ENCODE data around the gene WDR62.
"Not testable (repeated sequence)": the region's sequence is repeated elsewhere in the genome, so short reads cannot be mapped to it uniquely, and the experiment has no call there.

WDR62 gene

GRCh38 chr19:36115453-36116343 lies 61.0 kb downstream of the WDR62 start, which contains the start of gene TBCB:
TSS of gene TBCB (plus strand) at chr19:36115468. CDS start at chr19:36115561, 93 bp downstream.
- Histone ChIP-seq H3K27me3 (ENCODE audit: insufficient read depth, low read length) (no peaks in the 10 kb centered on the region), H3K4me1 (ENCODE audit: insufficient read depth, low read length) (peaks cover 14% of the 10 kb centered on the region; the same call in 1 of the 2 replicates), H3K4me3 (ENCODE audit: low read length) (peak within 1 kb of the TSS; percentile 94), H3K9ac (ENCODE audit: low read depth, low read length) (peak within 1 kb of the TSS; percentile 87), H3K36me3 (ENCODE audit: insufficient read depth, low read depth, low read length) (peaks cover 52% of the 10 kb centered on the region), H3K9me3 (ENCODE audit: insufficient read depth, low read depth, low read length) (no peaks in the 10 kb centered on the region), H3K27ac (ENCODE audit: low read length) (peak within 1 kb of the TSS; percentile 28)

GRCh38 chr19:36116344-36116637 lies 61.6 kb downstream of the WDR62 start:
- H3K4me3 ChIP-seq (ENCODE audit: low read length): peak overlapping the region; percentile 94
- H3K9ac ChIP-seq (ENCODE audit: low read depth, low read length): peak overlapping the region; percentile 79; the same call in 1 of the 2 replicates
- no peaks in the 10 kb centered on the region for H3K27me3 ChIP-seq (ENCODE audit: insufficient read depth, low read length)
- peaks cover 53% of the 10 kb centered on the region for H3K36me3 ChIP-seq (ENCODE audit: insufficient read depth, low read depth, low read length)
- H3K27ac ChIP-seq (ENCODE audit: low read length): no peak overlapping the region
- H3K4me1 ChIP-seq (ENCODE audit: insufficient read depth, low read length): peaks cover 10% of the 10 kb centered on the region; the same call in 1 of the 2 replicates
- H3K9me3 ChIP-seq (ENCODE audit: insufficient read depth, low read depth, low read length): no peaks in the 10 kb centered on the region

- Histone ChIP-seq H3K9me3 (ENCODE audit: insufficient read depth, low read depth, low read length) (no peaks in the 10 kb centered on the region), H3K4me1 (ENCODE audit: insufficient read depth, low read length) (peaks cover 10% of the 10 kb centered on the region; the same call in 1 of the 2 replicates), H3K27me3 (ENCODE audit: insufficient read depth, low read length) (no peaks in the 10 kb centered on the region), H3K36me3 (ENCODE audit: insufficient read depth, low read depth, low read length) (peaks cover 64% of the 10 kb centered on the region), H3K9ac (ENCODE audit: low read depth, low read length) (no peak overlapping the region), H3K4me3 (ENCODE audit: low read length) (no peak overlapping the region), H3K27ac (ENCODE audit: low read length) (no peak overlapping the region)
Measured at GRCh38 chr19:36120092-36120983, 65.6 kb downstream of the WDR62 start.

GRCh38 chr19:36120984-36121358 lies 66.3 kb downstream of the WDR62 start:
- no peaks in the 10 kb centered on the region for H3K9me3 ChIP-seq (ENCODE audit: insufficient read depth, low read depth, low read length)
- no peaks in the 10 kb centered on the region for H3K27me3 ChIP-seq (ENCODE audit: insufficient read depth, low read length)
- H3K4me1 ChIP-seq (ENCODE audit: insufficient read depth, low read length): peaks cover 9% of the 10 kb centered on the region; the same call in 1 of the 2 replicates
- H3K27ac ChIP-seq (ENCODE audit: low read length): no peak overlapping the region
- H3K9ac ChIP-seq (ENCODE audit: low read depth, low read length): no peak overlapping the region
- H3K36me3 ChIP-seq (ENCODE audit: insufficient read depth, low read depth, low read length): peaks cover 71% of the 10 kb centered on the region
- no peak overlapping the region for H3K4me3 ChIP-seq (ENCODE audit: low read length)

GRCh38 chr19:36121486-36122124 lies 66.9 kb downstream of the WDR62 start:
- Histone ChIP-seq H3K36me3 (ENCODE audit: insufficient read depth, low read depth, low read length) (peaks cover 66% of the 10 kb centered on the region), H3K9ac (ENCODE audit: low read depth, low read length) (no peak overlapping the region), H3K9me3 (ENCODE audit: insufficient read depth, low read depth, low read length) (no peaks in the 10 kb centered on the region)

GRCh38 chr19:36125557-36125956 lies 70.9 kb downstream of the WDR62 start:
- H3K9ac ChIP-seq (ENCODE audit: low read depth, low read length): no peak overlapping the region
- H3K27ac ChIP-seq (ENCODE audit: low read length): no peak overlapping the region
- peaks cover 34% of the 10 kb centered on the region for H3K36me3 ChIP-seq (ENCODE audit: insufficient read depth, low read depth, low read length)
- H3K4me1 ChIP-seq (ENCODE audit: insufficient read depth, low read length): no peaks in the 10 kb centered on the region
- no peaks in the 10 kb centered on the region for H3K9me3 ChIP-seq (ENCODE audit: insufficient read depth, low read depth, low read length)
- no peaks in the 10 kb centered on the region for H3K27me3 ChIP-seq (ENCODE audit: insufficient read depth, low read length)
- H3K4me3 ChIP-seq (ENCODE audit: low read length): no peak overlapping the region

More at GRCh38 chr19:36121486-36122124, 66.9 kb downstream of the WDR62 start:
- Histone ChIP-seq H3K4me1 (ENCODE audit: insufficient read depth, low read length) (peaks cover 4% of the 10 kb centered on the region; the same call in 1 of the 2 replicates), H3K4me3 (ENCODE audit: low read length) (no peak overlapping the region), H3K27me3 (ENCODE audit: insufficient read depth, low read length) (no peaks in the 10 kb centered on the region), H3K27ac (ENCODE audit: low read length) (no peak overlapping the region)

- H3K36me3 ChIP-seq (ENCODE audit: insufficient read depth, low read depth, low read length): peaks cover 24% of the 10 kb centered on the region
- H3K27ac ChIP-seq (ENCODE audit: low read length): no peak overlapping the region
- no peaks in the 10 kb centered on the region; the same call in 1 of the 2 replicates for H3K4me1 ChIP-seq (ENCODE audit: insufficient read depth, low read length)
Measured at GRCh38 chr19:36128392-36128736, 73.7 kb downstream of the WDR62 start.

GRCh38 chr19:36131221-36131620 lies 76.5 kb downstream of the WDR62 start:
- H3K36me3 ChIP-seq (ENCODE audit: insufficient read depth, low read depth, low read length); H3K4me1 ChIP-seq (ENCODE audit: insufficient read depth, low read length); H3K9ac ChIP-seq (ENCODE audit: low read depth, low read length); H3K27ac ChIP-seq (ENCODE audit: low read length); H3K4me3 ChIP-seq (ENCODE audit: low read length); H3K9me3 ChIP-seq (ENCODE audit: insufficient read depth, low read depth, low read length); H3K27me3 ChIP-seq (ENCODE audit: insufficient read depth, low read length): not testable (repeated sequence)

More at GRCh38 chr19:36128392-36128736, 73.7 kb downstream of the WDR62 start:
- peak overlapping the region; percentile 86 for H3K9ac ChIP-seq (ENCODE audit: low read depth, low read length)
- peak overlapping the region; percentile 80 for H3K4me3 ChIP-seq (ENCODE audit: low read length)
- H3K9me3 ChIP-seq (ENCODE audit: insufficient read depth, low read depth, low read length): no peaks in the 10 kb centered on the region
- no peaks in the 10 kb centered on the region for H3K27me3 ChIP-seq (ENCODE audit: insufficient read depth, low read length)

- H3K4me3 ChIP-seq (ENCODE audit: low read length); H3K9ac ChIP-seq (ENCODE audit: low read depth, low read length); H3K27me3 ChIP-seq (ENCODE audit: insufficient read depth, low read length); H3K4me1 ChIP-seq (ENCODE audit: insufficient read depth, low read length); H3K9me3 ChIP-seq (ENCODE audit: insufficient read depth, low read depth, low read length); H3K36me3 ChIP-seq (ENCODE audit: insufficient read depth, low read depth, low read length); H3K27ac ChIP-seq (ENCODE audit: low read length): not testable (repeated sequence)
Measured at GRCh38 chr19:36134867-36135266, 80.2 kb downstream of the WDR62 start.

- no peaks in the 10 kb centered on the region for H3K9me3 ChIP-seq (ENCODE audit: insufficient read depth, low read depth, low read length)
- H3K4me3 ChIP-seq (ENCODE audit: low read length): no peak overlapping the region
- no peak overlapping the region for H3K27ac ChIP-seq (ENCODE audit: low read length)
- no peak overlapping the region for H3K9ac ChIP-seq (ENCODE audit: low read depth, low read length)
- no peaks in the 10 kb centered on the region for H3K27me3 ChIP-seq (ENCODE audit: insufficient read depth, low read length)
- H3K4me1 ChIP-seq (ENCODE audit: insufficient read depth, low read length): peaks cover 3% of the 10 kb centered on the region; the same call in 1 of the 2 replicates
- H3K36me3 ChIP-seq (ENCODE audit: insufficient read depth, low read depth, low read length): 0 out of 2 replicates have a peak, but pooled peaks cover under 1% of the 10 kb centered on the region
Measured at GRCh38 chr19:36136964-36137686, 82.4 kb downstream of the WDR62 start.

GRCh38 chr19:36139120-36139472 lies 84.4 kb downstream of the WDR62 start:
- peak overlapping the region; percentile 50 for H3K27ac ChIP-seq (ENCODE audit: low read length)

More at GRCh38 chr19:36139120-36139472, 84.4 kb downstream of the WDR62 start:
- no peaks in the 10 kb centered on the region for H3K9me3 ChIP-seq (ENCODE audit: insufficient read depth, low read depth, low read length)
- peak overlapping the region; percentile 80; the same call in 1 of the 2 replicates for H3K9ac ChIP-seq (ENCODE audit: low read depth, low read length)
- no peaks in the 10 kb centered on the region for H3K27me3 ChIP-seq (ENCODE audit: insufficient read depth, low read length)
- H3K4me1 ChIP-seq (ENCODE audit: insufficient read depth, low read length): peaks cover 3% of the 10 kb centered on the region; the same call in 1 of the 2 replicates
- peaks cover 13% of the 10 kb centered on the region for H3K36me3 ChIP-seq (ENCODE audit: insufficient read depth, low read depth, low read length)
- H3K4me3 ChIP-seq (ENCODE audit: low read length): peak overlapping the region; percentile 100; the same call in 1 of the 2 replicates
